ENCODE results near the gene PDE3B. TPM values are rescaled to one million over a fixed set of nuclear protein-coding genes. Genes with fewer than 3 reads are reported as not detected.
"Not testable (repeated sequence)": the region's sequence is repeated elsewhere in the genome, so short reads cannot be mapped to it uniquely, and the experiment has no call there.

PDE3B gene
- total RNA-seq, 1 experiment from 2014 or later: 6.7 TPM

GRCh38 chr11:14656536-14657457 lies 13.2 kb downstream of the PDE3B start:
- no peaks in the 10 kb centered on the region for H3K79me2 ChIP-seq (ENCODE audit: insufficient read depth, low read length)
- H3K4me1 ChIP-seq (ENCODE audit: control insufficient read depth in 1 of 2, insufficient read depth in 2 of 2, low read length in 2 of 2): no peaks in the 10 kb centered on the region
- H3K4me3 ChIP-seq (replicated peaks in 1 of 2; ENCODE audit: low read depth in 1 of 2, low read length in 2 of 2): no peak overlapping the region
- intact Hi-C loops (cut with micrococcal nuclease): no loop called here
- no peak overlapping the region for H3K27ac ChIP-seq (ENCODE audit: low read depth, low read length)
- ChIA-PET CTCF (no interaction called here), POLR2A (no interaction called here), RAD21 (ENCODE audit: low non-redundant PET in 1 of 2, low total read pairs in 2 of 2, uncharacterized antibody in 2 of 2, unreplicated experiment in 2 of 2) (no interaction called here)
- DNase-seq (ENCODE audit: low read depth, low spot score) (no peak), ATAC-seq (no peak)
- no peaks in the 10 kb centered on the region for H4K20me1 ChIP-seq (ENCODE audit: insufficient read depth)
- no peak overlapping the region for H3K4me2 ChIP-seq (ENCODE audit: low read length)
- H3K9me2 ChIP-seq (ENCODE audit: insufficient read depth): no peaks in the 10 kb centered on the region
- no TSS peak for BruUV-seq (replicated peaks)
- no peak overlapping the region for H2AFZ ChIP-seq (ENCODE audit: low read depth, low read length, poor library complexity, severe bottlenecking)
- no peak for TF ChIP-seq SRF (IDR thresholded peaks at IDR 0.05; ENCODE audit: low read depth)
- no peak for TF ChIP-seq EZH2phosphoT487 (IDR thresholded peaks at IDR 0.05; ENCODE audit: borderline replicate concordance)
- TF ChIP-seq CTCF (IDR thresholded peaks at IDR 0.05 in 2 of 3, conservative IDR thresholded peaks at IDR 0.05 in 1 of 3; ENCODE audit: borderline replicate concordance in 1 of 3, insufficient read depth in 1 of 3, low read depth in 2 of 3, low read length in 2 of 3): no peak
- no peaks in the 10 kb centered on the region for H3K36me3 ChIP-seq (ENCODE audit: control insufficient read depth in 1 of 2, insufficient read depth in 2 of 2, low read length in 2 of 2)
- no peaks in the 10 kb centered on the region for H3K27me3 ChIP-seq (ENCODE audit: insufficient read depth, low read length)
- no peaks in the 10 kb centered on the region for H3K9me3 ChIP-seq (ENCODE audit: control insufficient read depth in 1 of 2, insufficient read depth in 1 of 2, low read depth in 1 of 2, low read length in 2 of 2)
- no peak overlapping the region for H3K9ac ChIP-seq (ENCODE audit: low read length)

GRCh38 chr11:14657841-14658240 lies 14.2 kb downstream of the PDE3B start:
- no peak for ATAC-seq
- Histone ChIP-seq H3K79me2 (ENCODE audit: insufficient read depth, low read length) (no peaks in the 10 kb centered on the region), H4K20me1 (ENCODE audit: insufficient read depth) (no peaks in the 10 kb centered on the region), H3K4me1 (ENCODE audit: control insufficient read depth in 1 of 2, insufficient read depth in 2 of 2, low read length in 2 of 2) (no peaks in the 10 kb centered on the region), H3K36me3 (ENCODE audit: control insufficient read depth in 1 of 2, insufficient read depth in 2 of 2, low read length in 2 of 2) (no peaks in the 10 kb centered on the region), H3K27ac (ENCODE audit: low read depth, low read length) (no peak overlapping the region), H3K9me2 (ENCODE audit: insufficient read depth) (no peaks in the 10 kb centered on the region), H3K4me3 (replicated peaks in 1 of 2; ENCODE audit: low read depth in 1 of 2, low read length in 2 of 2) (no peak overlapping the region), H3K27me3 (ENCODE audit: insufficient read depth, low read length) (no peaks in the 10 kb centered on the region), H3K9me3 (ENCODE audit: control insufficient read depth in 1 of 2, insufficient read depth in 1 of 2, low read depth in 1 of 2, low read length in 2 of 2) (no peaks in the 10 kb centered on the region), H3K9ac (ENCODE audit: low read length) (no peak overlapping the region), H2AFZ (ENCODE audit: low read depth, low read length, poor library complexity, severe bottlenecking) (no peak overlapping the region), H3K4me2 (ENCODE audit: low read length) (no peak overlapping the region)
- ChIA-PET POLR2A (no interaction called here), CTCF (no interaction called here), RAD21 (ENCODE audit: low non-redundant PET in 1 of 2, low total read pairs in 2 of 2, uncharacterized antibody in 2 of 2, unreplicated experiment in 2 of 2) (no interaction called here)
- TF ChIP-seq RAD21 (IDR thresholded peaks at IDR 0.05; ENCODE audit: low read depth) (0 out of 2 replicates have a peak, but pooled peaks have one; percentile 2), POLR2AphosphoS5 (IDR thresholded peaks at IDR 0.05; ENCODE audit: low read depth, low read length) (no peak)
- intact Hi-C loops (cut with micrococcal nuclease): no loop called here
- BruUV-seq (replicated peaks): no TSS peak
- no peak for DNase-seq (ENCODE audit: low read depth, low spot score)

- H3K9me2 ChIP-seq (ENCODE audit: insufficient read depth); H3K4me1 ChIP-seq (ENCODE audit: control insufficient read depth in 1 of 2, insufficient read depth in 2 of 2, low read length in 2 of 2); POLR2A ChIA-PET; H3K27ac ChIP-seq (ENCODE audit: low read depth, low read length); BruUV-seq (replicated peaks); H3K9ac ChIP-seq (ENCODE audit: low read length); H3K4me3 ChIP-seq (replicated peaks in 1 of 2; ENCODE audit: low read depth in 1 of 2, low read length in 2 of 2); H3K4me2 ChIP-seq (ENCODE audit: low read length); H2AFZ ChIP-seq (ENCODE audit: low read depth, low read length, poor library complexity, severe bottlenecking); H4K20me1 ChIP-seq (ENCODE audit: insufficient read depth); intact Hi-C loops (cut with micrococcal nuclease); H3K36me3 ChIP-seq (ENCODE audit: control insufficient read depth in 1 of 2, insufficient read depth in 2 of 2, low read length in 2 of 2); ATAC-seq; H3K27me3 ChIP-seq (ENCODE audit: insufficient read depth, low read length); H3K79me2 ChIP-seq (ENCODE audit: insufficient read depth, low read length); H3K9me3 ChIP-seq (ENCODE audit: control insufficient read depth in 1 of 2, insufficient read depth in 1 of 2, low read depth in 1 of 2, low read length in 2 of 2); CTCF ChIA-PET; DNase-seq (ENCODE audit: low read depth, low spot score); RAD21 ChIA-PET (ENCODE audit: low non-redundant PET in 1 of 2, low total read pairs in 2 of 2, uncharacterized antibody in 2 of 2, unreplicated experiment in 2 of 2): not testable (repeated sequence)
Observed at GRCh38 chr11:14664926-14665325, 21.3 kb downstream of the PDE3B start.
